Measurements from ENCODE around the gene CLEC4M.

The CLEC4M gene, protein sequence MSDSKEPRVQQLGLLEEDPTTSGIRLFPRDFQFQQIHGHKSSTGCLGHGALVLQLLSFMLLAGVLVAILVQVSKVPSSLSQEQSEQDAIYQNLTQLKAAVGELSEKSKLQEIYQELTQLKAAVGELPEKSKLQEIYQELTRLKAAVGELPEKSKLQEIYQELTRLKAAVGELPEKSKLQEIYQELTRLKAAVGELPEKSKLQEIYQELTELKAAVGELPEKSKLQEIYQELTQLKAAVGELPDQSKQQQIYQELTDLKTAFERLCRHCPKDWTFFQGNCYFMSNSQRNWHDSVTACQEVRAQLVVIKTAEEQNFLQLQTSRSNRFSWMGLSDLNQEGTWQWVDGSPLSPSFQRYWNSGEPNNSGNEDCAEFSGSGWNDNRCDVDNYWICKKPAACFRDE

DNA sequence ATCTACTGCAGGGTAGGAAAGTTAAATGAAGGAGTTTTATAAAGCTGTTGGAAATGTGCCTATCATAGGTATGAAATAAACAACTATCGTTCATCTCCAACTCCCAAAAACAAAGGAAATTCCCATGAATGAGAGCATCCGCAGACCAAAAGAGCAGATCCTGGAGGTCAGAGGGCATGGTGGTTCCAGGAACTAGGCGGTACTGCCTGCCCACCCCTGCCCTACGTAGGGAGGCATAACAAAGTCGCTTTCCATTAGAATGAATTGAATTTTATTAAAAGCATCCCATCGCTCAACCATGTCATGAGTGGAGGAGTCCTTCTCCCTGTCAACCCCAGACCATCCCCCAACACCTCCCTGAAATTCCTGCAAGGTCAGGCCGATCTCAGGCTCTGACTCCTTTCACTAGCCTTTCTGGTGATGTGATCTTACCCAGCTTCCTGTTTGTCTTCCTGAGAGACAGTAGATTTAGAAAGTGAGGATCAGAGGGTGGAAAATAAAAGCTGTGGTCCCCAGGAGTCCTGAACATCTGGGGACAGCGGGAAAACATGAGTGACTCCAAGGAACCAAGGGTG lies at the start of gene CLEC4M:
TSS of gene CLEC4M (plus strand) at position 525 of the 575 bp plus-strand sequence. CDS start at position 549, 24 bp downstream.
- no peaks in the 10 kb centered on the region for H3K9me3 ChIP-seq (ENCODE audit: control insufficient read depth, insufficient read depth, low read length)
- H3K36me3 ChIP-seq (ENCODE audit: control insufficient read depth, insufficient read depth, low read length): no peaks in the 10 kb centered on the region
- H3K4me1 ChIP-seq (ENCODE audit: control insufficient read depth, insufficient read depth, low read length): no peaks in the 10 kb centered on the region
- H3K27ac ChIP-seq (ENCODE audit: low read length): no peak within 1 kb of the TSS
- no peaks in the 10 kb centered on the region for H3K27me3 ChIP-seq (ENCODE audit: control insufficient read depth, insufficient read depth, low read length)
- no peak for DNase-seq (ENCODE audit: low read depth, low spot score)
- no CpG with 5 or more reads among the region's 8 CpGs for WGBS (ENCODE audit: insufficient coverage, insufficient read length)
- H3K4me3 ChIP-seq (ENCODE audit: low read length): no peak within 1 kb of the TSS

DNA sequence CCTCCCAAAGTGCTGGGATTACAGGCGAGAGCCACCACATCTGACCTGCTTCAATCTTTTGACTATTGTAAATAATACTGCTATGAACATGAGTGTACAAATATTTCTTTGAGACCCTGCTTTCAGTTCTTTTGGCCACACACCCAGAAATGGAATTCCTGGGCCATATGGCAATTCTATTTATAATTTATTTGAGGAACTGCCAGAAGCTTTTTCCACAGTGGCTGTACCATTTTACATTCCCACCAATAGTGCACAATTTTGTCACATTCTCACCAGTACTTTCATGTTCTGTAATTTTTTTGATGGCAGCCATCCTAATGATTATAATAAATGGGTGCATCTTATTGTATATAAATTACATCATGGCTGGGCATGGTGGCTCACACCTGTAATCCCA lies 47.4 kb upstream of the CLEC4M start:
- Histone ChIP-seq H3K9me3 (ENCODE audit: control insufficient read depth, insufficient read depth, low read length) (no peaks in the 10 kb centered on the region), H3K4me1 (ENCODE audit: control insufficient read depth, insufficient read depth, low read length) (no peaks in the 10 kb centered on the region), H3K27ac (ENCODE audit: low read length) (no peak overlapping the region), H3K36me3 (ENCODE audit: control insufficient read depth, insufficient read depth, low read length) (no peaks in the 10 kb centered on the region), H3K4me3 (ENCODE audit: low read length) (no peak overlapping the region), H3K27me3 (ENCODE audit: control insufficient read depth, insufficient read depth, low read length) (no peaks in the 10 kb centered on the region)
- DNase-seq (ENCODE audit: low read depth, low spot score): no peak
- no CpG with 5 or more reads among the region's 1 CpG for WGBS (ENCODE audit: insufficient coverage, insufficient read length)

DNA sequence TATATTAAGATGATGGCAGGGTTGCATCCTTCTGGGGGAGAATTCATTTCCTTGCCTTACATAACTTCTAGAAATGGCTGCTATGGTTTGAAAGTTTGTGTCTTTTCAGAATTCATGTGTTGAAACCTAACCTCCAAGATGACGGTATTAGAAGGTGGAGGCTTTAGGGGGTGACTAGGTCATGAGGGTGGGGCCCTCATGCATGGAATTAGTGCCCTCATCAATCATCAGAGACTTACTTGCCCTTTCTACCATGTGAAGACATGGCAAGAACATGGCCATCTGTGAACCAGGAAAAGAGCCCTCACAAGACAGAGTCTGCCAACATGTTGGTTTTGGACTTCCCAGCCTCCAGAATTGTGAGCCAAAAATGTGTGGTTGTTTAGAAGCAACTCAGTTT lies 46.3 kb upstream of the CLEC4M start:
- Histone ChIP-seq H3K4me3 (ENCODE audit: low read length) (no peak overlapping the region), H3K27ac (ENCODE audit: low read length) (no peak overlapping the region), H3K9me3 (ENCODE audit: control insufficient read depth, insufficient read depth, low read length) (no peaks in the 10 kb centered on the region), H3K4me1 (ENCODE audit: control insufficient read depth, insufficient read depth, low read length) (no peaks in the 10 kb centered on the region), H3K36me3 (ENCODE audit: control insufficient read depth, insufficient read depth, low read length) (no peaks in the 10 kb centered on the region), H3K27me3 (ENCODE audit: control insufficient read depth, insufficient read depth, low read length) (no peaks in the 10 kb centered on the region)
- no CpG with 5 or more reads among the region's 1 CpG for WGBS (ENCODE audit: insufficient coverage, insufficient read length)
- DNase-seq (ENCODE audit: low read depth, low spot score): no peak

DNA sequence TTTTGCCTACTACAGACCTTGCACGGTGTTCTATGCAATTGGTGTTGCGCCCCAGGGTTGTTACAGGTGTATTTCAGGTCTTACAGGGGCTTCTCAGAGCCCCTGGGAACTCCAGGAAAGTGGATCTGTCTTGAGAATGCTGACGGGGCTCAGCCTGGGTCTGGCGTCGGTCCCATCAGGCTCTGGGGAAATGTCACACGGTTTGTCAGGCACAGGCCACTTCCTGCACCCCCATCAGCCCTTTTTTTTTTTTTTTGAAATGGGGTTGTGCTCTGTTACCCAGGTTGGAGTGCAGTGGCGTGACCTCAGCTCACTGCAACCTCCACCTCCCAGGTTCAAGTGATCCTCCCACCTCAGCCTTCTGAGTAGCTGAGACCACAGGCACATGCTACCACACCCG lies 44.4 kb upstream of the CLEC4M start:
- no peaks in the 10 kb centered on the region for H3K36me3 ChIP-seq (ENCODE audit: control insufficient read depth, insufficient read depth, low read length)
- whole genome bisulfite sequencing (ENCODE audit: insufficient coverage, insufficient read length): no CpG with 5 or more reads among the region's 8 CpGs
- no peak overlapping the region for H3K27ac ChIP-seq (ENCODE audit: low read length)
- no peak overlapping the region for H3K4me3 ChIP-seq (ENCODE audit: low read length)
- no peak for DNase-seq (ENCODE audit: low read depth, low spot score)
- H3K9me3 ChIP-seq (ENCODE audit: control insufficient read depth, insufficient read depth, low read length): no peaks in the 10 kb centered on the region
- H3K27me3 ChIP-seq (ENCODE audit: control insufficient read depth, insufficient read depth, low read length): no peaks in the 10 kb centered on the region
- H3K4me1 ChIP-seq (ENCODE audit: control insufficient read depth, insufficient read depth, low read length): no peaks in the 10 kb centered on the region

DNA sequence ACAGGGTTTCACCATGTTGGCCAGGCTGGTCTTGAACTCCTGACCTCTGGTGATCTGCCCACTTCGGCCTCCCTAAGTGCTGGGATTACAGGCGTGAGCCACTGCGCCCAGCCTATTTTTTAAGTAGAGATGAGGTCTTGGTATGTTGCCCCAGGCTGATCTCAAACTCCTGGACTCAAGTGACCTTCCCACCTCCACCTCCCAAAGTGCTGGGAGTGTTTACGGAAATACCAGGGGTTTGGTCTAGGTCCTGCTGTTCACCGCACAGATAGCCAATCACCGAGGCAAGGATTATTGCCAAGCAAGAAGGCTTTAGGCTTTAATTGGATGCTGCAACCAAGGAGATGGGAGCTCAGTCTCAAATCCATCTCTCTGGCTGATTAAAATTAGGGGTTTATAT lies 42.7 kb upstream of the CLEC4M start:
- Histone ChIP-seq H3K4me1 (ENCODE audit: control insufficient read depth, insufficient read depth, low read length) (no peaks in the 10 kb centered on the region), H3K27ac (ENCODE audit: low read length) (no peak overlapping the region), H3K36me3 (ENCODE audit: control insufficient read depth, insufficient read depth, low read length) (no peaks in the 10 kb centered on the region), H3K27me3 (ENCODE audit: control insufficient read depth, insufficient read depth, low read length) (no peaks in the 10 kb centered on the region), H3K9me3 (ENCODE audit: control insufficient read depth, insufficient read depth, low read length) (no peaks in the 10 kb centered on the region), H3K4me3 (ENCODE audit: low read length) (no peak overlapping the region)
- DNase-seq (ENCODE audit: low read depth, low spot score): no peak
- no CpG with 5 or more reads among the region's 6 CpGs for WGBS (ENCODE audit: insufficient coverage, insufficient read length)

DNA sequence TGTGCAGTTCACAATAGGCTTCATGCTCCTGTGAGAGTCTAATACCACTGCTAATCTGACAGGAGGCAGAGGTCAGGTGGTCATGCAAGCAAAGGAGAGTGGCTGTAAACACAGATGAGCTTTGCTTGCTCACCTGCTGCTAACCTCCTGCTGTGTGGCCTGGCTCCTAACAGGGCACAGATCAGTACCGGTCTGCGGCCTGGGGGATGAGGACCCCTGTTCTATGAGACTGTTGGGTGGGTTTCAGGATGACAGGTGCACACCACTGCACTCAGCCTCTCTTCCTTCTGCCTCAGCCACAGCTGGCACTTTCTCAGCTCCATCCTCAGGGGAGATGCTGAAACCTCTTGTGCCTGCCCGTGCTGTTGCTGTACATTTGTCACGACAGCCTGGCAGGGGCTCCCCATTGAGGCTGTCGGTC lies 40.8 kb upstream of the CLEC4M start:
- DNase-seq (ENCODE audit: low read depth, low spot score): no peak
- Histone ChIP-seq H3K4me3 (ENCODE audit: low read length) (no peak overlapping the region), H3K27ac (ENCODE audit: low read length) (no peak overlapping the region), H3K27me3 (ENCODE audit: control insufficient read depth, insufficient read depth, low read length) (no peaks in the 10 kb centered on the region), H3K9me3 (ENCODE audit: control insufficient read depth, insufficient read depth, low read length) (no peaks in the 10 kb centered on the region), H3K4me1 (ENCODE audit: control insufficient read depth, insufficient read depth, low read length) (no peaks in the 10 kb centered on the region), H3K36me3 (ENCODE audit: control insufficient read depth, insufficient read depth, low read length) (no peaks in the 10 kb centered on the region)
- no CpG with 5 or more reads among the region's 5 CpGs for WGBS (ENCODE audit: insufficient coverage, insufficient read length)

DNA sequence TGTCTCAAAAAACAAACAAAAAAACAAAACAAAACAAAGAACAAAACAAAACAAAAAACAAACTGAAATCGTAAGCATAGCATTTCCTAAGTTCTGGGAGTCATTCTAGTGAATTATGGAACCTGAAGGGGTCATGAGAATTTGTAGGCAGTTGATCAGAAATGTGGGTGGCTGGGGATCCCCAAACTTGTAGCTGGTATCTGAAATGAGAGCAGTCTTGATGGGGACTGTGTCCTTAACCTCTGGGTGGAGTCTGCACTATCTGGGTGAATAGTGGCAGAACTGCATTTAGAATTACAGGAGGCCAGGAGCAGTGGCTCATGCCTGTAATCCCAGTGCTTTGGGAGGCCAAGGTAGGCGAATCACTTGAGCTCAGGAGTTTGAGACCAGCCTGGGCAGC lies 37.3 kb upstream of the CLEC4M start:
- Histone ChIP-seq H3K36me3 (ENCODE audit: control insufficient read depth, insufficient read depth, low read length) (no peaks in the 10 kb centered on the region), H3K27me3 (ENCODE audit: control insufficient read depth, insufficient read depth, low read length) (peaks cover 4% of the 10 kb centered on the region; the same call in 1 of the 2 replicates), H3K4me1 (ENCODE audit: control insufficient read depth, insufficient read depth, low read length) (peaks cover 1% of the 10 kb centered on the region; the same call in 1 of the 2 replicates), H3K4me3 (ENCODE audit: low read length) (no peak overlapping the region), H3K27ac (ENCODE audit: low read length) (no peak overlapping the region), H3K9me3 (ENCODE audit: control insufficient read depth, insufficient read depth, low read length) (no peaks in the 10 kb centered on the region)
- DNase-seq (ENCODE audit: low read depth, low spot score): no peak
- WGBS (ENCODE audit: insufficient coverage, insufficient read length): no CpG with 5 or more reads among the region's 2 CpGs

DNA sequence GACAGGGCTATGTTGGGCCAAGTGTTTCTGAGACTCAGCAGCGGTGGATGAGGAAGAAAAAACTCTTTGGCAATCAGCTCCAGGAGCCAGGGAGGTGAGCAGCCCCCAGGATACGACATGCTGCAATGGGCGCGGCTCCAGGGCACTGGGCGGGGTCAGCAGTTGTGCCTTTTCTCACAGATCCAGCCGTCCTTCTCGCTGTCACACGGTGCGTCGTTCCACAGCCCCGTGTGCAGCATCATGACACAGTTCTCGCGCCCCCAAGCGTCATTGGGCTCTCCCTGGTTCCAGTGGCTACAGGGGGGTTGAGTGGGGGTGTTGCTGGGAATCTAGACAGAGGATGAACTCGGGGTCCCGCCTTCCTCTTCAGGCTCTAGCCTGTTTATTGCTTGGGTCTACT lies 33.8 kb upstream of the CLEC4M start:
- no peaks in the 10 kb centered on the region for H3K9me3 ChIP-seq (ENCODE audit: control insufficient read depth, insufficient read depth, low read length)
- no peak overlapping the region for H3K27ac ChIP-seq (ENCODE audit: low read length)
- H3K36me3 ChIP-seq (ENCODE audit: control insufficient read depth, insufficient read depth, low read length): no peaks in the 10 kb centered on the region
- H3K4me3 ChIP-seq (ENCODE audit: low read length): no peak overlapping the region
- H3K4me1 ChIP-seq (ENCODE audit: control insufficient read depth, insufficient read depth, low read length): peaks cover 1% of the 10 kb centered on the region; the same call in 1 of the 2 replicates
- WGBS (ENCODE audit: insufficient coverage, insufficient read length): no CpG with 5 or more reads among the region's 16 CpGs
- no peak for DNase-seq (ENCODE audit: low read depth, low spot score)
- H3K27me3 ChIP-seq (ENCODE audit: control insufficient read depth, insufficient read depth, low read length): peaks cover 4% of the 10 kb centered on the region; the same call in 1 of the 2 replicates

DNA sequence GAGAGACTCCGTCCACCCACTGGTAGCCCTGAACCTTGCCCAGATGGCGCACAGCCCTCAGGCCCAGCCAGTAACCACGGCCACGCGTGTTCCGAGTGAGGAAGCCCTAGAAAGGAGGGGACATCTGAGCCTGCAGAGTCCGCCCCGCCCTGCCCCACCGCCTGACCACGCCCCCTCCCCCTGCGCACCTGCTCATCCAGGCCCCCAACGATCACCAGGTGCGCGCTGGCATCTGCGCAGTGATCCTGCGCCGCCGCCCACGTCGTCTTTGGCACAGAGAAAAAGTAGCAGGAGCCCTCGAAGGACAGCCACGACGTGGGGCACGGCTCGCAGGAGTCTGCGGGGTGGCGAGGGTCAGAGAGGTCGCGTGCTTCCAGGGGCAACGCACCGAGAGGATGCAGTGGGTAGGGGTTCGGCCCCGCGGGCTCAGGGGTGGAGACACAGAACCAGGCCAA lies 33.2 kb upstream of the CLEC4M start:
- peak overlapping the region; percentile 14; the same call in 1 of the 2 replicates for H3K4me3 ChIP-seq (ENCODE audit: low read length)
- no peak overlapping the region for H3K27ac ChIP-seq (ENCODE audit: low read length)
- no peaks in the 10 kb centered on the region for H3K36me3 ChIP-seq (ENCODE audit: control insufficient read depth, insufficient read depth, low read length)
- H3K9me3 ChIP-seq (ENCODE audit: control insufficient read depth, insufficient read depth, low read length): no peaks in the 10 kb centered on the region
- peaks cover 4% of the 10 kb centered on the region; the same call in 1 of the 2 replicates for H3K27me3 ChIP-seq (ENCODE audit: control insufficient read depth, insufficient read depth, low read length)
- no peak for DNase-seq (ENCODE audit: low read depth, low spot score)
- WGBS (ENCODE audit: insufficient coverage, insufficient read length): no CpG with 5 or more reads among the region's 34 CpGs
- peaks cover 1% of the 10 kb centered on the region; the same call in 1 of the 2 replicates for H3K4me1 ChIP-seq (ENCODE audit: control insufficient read depth, insufficient read depth, low read length)

DNA sequence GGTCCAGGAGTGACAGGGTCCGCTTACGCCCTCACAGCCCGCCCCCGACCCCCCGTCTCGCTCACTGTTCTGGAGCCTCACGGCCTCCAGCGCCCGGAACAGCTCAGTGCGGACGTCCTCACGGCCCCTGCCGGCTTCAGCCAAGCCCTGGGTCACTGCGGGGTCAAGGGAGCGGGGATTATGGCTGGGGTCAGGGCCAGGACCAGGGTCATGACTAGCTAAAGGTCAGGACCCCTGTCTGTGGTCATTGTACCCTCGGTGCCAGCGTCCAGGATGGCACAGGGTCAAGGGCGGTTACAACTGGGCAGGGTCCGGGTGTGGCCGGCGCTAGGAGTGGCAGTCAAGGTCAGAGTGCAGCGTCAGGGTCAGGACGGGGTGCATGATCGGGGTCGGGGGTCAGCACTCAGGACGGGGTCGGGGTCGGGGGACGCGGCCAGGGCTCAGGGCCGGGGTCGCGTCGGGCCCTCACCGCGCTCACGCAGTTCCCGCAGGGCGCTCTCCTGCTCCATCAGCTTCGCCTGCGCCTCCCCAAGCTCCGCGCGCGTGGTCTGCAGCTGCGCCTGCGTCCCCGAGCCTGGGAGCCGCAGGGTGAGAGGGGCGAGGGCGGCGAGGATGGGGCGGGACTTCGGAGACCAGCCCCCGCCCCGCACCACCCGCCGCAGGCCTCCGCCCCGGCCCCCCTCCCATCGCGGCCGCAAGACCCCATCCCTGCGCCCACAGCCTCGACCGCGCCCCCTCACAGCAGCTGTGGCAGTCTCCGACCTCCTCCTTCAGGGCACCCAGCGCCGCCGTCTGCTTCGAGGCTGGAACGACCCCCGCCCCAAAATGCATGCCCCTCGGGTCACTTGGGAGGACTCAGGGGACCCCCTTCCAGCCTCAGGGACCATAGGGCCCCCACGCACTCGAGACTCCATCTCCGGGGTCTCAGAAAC lies 32.5 kb upstream of the CLEC4M start:
- WGBS (ENCODE audit: insufficient coverage, insufficient read length): no CpG with 5 or more reads among the region's 78 CpGs
- H3K36me3 ChIP-seq (ENCODE audit: control insufficient read depth, insufficient read depth, low read length): no peaks in the 10 kb centered on the region
- H3K9me3 ChIP-seq (ENCODE audit: control insufficient read depth, insufficient read depth, low read length): no peaks in the 10 kb centered on the region
- DNase-seq (ENCODE audit: low read depth, low spot score): no peak
- H3K4me3 ChIP-seq (ENCODE audit: low read length): peak overlapping the region; percentile 14; the same call in 1 of the 2 replicates
- no peak overlapping the region for H3K27ac ChIP-seq (ENCODE audit: low read length)
- peaks cover 1% of the 10 kb centered on the region; the same call in 1 of the 2 replicates for H3K4me1 ChIP-seq (ENCODE audit: control insufficient read depth, insufficient read depth, low read length)
- peaks cover 4% of the 10 kb centered on the region; the same call in 1 of the 2 replicates for H3K27me3 ChIP-seq (ENCODE audit: control insufficient read depth, insufficient read depth, low read length)

Measured in iPS DF 6.9 (cell line).